Activated naive CD8-positive, alpha-beta T cell (primary cell): ENCODE data around the gene PSIP1.
"Not testable (repeated sequence)": the region's sequence is repeated elsewhere in the genome, so short reads cannot be mapped to it uniquely, and the experiment has no call there.

Source experiments
- H3K27ac Mint-ChIP-seq: one replicate; pipeline ENCODE4 v1.8.0; 2021; ENCODE audit warnings: mixed read lengths
- H3K27me3 Mint-ChIP-seq: one replicate; pipeline ENCODE4 v1.8.0; 2021; ENCODE audit warnings: mixed read lengths
- H3K36me3 Mint-ChIP-seq: one replicate; pipeline ENCODE4 v1.8.0; 2021; ENCODE audit warnings: mixed read lengths
- H3K4me1 Mint-ChIP-seq: one replicate; pipeline ENCODE4 v1.8.0; 2021; ENCODE audit warnings: low read depth, mixed read lengths
- H3K4me3 Mint-ChIP-seq: one replicate; pipeline ENCODE4 v1.8.0; 2021; ENCODE audit warnings: mild to moderate bottlenecking, mixed read lengths
- H3K9me3 Mint-ChIP-seq: one replicate; pipeline ENCODE4 v1.8.0; 2021; ENCODE audit warnings: low read depth, mixed read lengths

PSIP1 gene

DNA sequence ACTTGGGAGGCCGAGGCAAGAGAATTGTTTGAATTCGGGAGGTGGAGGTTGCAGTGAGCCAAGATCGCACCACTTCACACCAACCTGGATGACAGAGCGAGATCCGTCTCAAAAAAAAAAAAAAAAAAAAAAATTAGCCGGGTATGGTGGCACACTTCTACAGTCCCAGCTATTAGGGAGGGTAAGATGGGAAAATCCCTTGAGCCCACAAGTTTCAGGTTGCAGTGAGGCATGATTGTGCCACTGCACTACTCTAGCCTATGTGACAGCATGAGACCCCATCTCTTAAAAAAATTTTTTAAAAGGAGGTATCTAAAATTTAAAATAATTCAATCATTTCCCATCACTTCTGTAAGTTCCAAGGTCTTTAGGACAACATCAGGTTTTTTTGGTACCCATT lies 26.0 kb downstream of the PSIP1 start:
- Mint-ChIP-seq H3K4me1 (peaks cover 42% of the 10 kb centered on the region), H3K36me3 (peaks cover 11% of the 10 kb centered on the region), H3K27me3 (no peaks in the 10 kb centered on the region), H3K4me3 (no peak overlapping the region), H3K27ac (no peak overlapping the region), H3K9me3 (no peaks in the 10 kb centered on the region)

DNA sequence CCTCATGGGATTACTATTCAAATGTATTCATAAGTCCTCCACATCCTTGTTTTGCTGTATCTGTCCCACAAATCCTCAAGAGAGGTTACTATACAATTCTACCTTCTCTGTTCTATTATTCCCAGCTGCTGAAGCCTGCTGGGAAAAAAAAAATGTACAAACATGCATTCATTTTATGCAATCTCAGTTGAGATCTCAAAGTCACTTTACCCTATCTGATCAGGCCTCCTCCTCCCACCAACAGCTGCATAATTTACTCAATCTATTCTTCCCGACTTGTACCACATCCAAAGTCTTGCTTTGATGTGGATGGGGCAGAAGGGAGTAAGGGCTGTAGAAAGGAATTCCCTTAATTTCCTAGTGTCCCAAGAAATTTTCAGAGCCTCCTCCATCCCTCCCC lies 28.6 kb downstream of the PSIP1 start:
- no peaks in the 10 kb centered on the region for H3K9me3 Mint-ChIP-seq
- H3K4me1 Mint-ChIP-seq = peaks cover 42% of the 10 kb centered on the region
- peaks cover 11% of the 10 kb centered on the region for H3K36me3 Mint-ChIP-seq
- H3K27me3 Mint-ChIP-seq = no peaks in the 10 kb centered on the region
- H3K27ac Mint-ChIP-seq = peak overlapping the region; percentile 37
- H3K4me3 Mint-ChIP-seq = no peak overlapping the region

DNA sequence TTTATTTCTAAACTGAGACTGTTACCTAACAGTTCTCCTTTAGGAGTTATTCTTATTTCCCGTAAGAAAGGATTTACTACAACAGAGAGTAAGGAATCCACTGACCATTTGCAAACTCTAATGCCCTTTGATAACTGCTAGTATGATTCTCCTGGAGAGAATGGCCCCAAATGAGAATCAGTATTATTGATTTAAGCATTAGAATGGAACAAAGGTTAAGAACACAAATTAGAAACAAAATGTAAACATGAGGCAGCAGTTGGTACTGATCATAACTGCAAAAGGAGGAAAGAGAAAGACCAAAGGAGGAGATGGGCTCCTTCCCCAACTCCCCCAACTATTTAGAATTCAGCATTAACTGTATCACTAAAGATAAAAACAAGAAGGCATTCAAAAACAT lies 30.7 kb downstream of the PSIP1 start:
- Mint-ChIP-seq H3K27me3 (no peaks in the 10 kb centered on the region), H3K36me3 (peaks cover 5% of the 10 kb centered on the region), H3K27ac (no peak overlapping the region), H3K9me3 (no peaks in the 10 kb centered on the region), H3K4me1 (peaks cover 32% of the 10 kb centered on the region), H3K4me3 (no peak overlapping the region)

DNA sequence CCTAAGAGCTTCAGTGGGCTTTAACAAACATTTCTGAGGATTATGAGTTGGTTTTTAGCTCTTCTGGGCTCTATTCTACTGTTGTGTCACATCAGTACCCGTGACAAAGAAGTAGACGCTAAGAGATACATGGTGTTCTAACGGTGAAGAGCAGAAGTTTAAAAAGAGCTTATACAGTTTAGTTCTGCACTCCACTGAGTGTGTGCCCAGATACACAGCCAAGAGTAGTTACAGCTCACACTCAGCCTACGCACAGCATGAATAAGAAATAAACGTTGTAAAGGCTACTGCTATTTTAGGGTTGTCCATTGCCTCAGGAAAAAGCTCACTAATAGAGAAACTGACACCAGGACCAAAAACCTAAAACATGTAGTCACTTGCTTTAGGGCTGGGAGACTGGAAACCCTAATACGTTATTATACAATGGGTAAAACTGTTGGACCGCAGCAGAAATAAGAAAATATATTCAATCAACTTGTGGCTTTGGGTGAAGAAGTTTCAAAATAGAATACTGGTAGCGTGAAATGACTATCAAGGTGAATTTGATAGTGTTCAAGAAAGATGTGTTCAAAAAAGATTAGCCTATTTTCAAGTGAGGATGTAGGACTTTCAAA lies 34.7 kb downstream of the PSIP1 start:
- Mint-ChIP-seq H3K27me3 (no peaks in the 10 kb centered on the region), H3K36me3 (peaks cover 2% of the 10 kb centered on the region), H3K4me3 (no peak overlapping the region), H3K27ac (no peak overlapping the region), H3K9me3 (no peaks in the 10 kb centered on the region), H3K4me1 (peaks cover 18% of the 10 kb centered on the region)

DNA sequence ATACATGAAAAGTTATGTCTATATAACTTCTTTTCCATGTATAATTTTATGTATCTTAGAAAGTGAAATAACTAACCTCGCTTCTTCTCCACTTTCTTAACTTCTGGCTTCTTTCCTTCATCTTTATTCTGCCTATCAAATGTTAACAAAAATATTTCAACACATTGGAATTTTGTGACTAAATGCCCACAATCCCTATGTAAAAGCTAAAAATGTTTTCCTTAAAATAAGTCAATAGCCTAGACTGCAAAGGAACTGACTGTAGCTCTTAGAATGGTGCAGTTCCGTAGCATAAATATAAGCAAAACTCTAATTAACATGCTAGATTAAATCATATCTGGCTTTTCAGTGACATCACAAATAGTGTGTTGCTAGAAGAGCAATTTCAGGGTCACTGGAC lies 40.9 kb downstream of the PSIP1 start:
- Mint-ChIP-seq H3K4me1 (peaks cover 6% of the 10 kb centered on the region), H3K27me3 (no peaks in the 10 kb centered on the region), H3K4me3 (no peak overlapping the region), H3K9me3 (no peaks in the 10 kb centered on the region), H3K36me3 (peaks cover 4% of the 10 kb centered on the region), H3K27ac (peak overlapping the region; percentile 75)

DNA sequence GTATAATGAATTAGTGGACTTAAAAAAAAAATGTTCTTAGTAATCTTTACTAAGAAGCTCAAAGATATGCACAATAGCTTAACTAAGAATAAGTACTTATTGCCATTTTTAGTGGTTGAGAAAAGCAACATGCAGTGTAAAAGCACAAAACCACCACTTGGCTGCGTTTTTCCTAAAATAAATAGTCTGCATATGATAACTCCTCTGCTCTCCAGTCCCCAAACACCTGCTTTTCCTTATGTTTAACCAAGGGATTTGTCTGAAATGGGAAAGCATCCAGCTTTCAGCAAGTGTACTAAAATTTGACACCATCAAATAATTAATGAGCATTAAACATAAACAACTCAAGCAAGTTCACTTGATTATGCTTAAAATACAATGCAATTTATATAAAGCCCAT lies 41.4 kb downstream of the PSIP1 start:
- no peaks in the 10 kb centered on the region for H3K27me3 Mint-ChIP-seq
- H3K27ac Mint-ChIP-seq = peak overlapping the region; percentile 64
- H3K4me1 Mint-ChIP-seq = peaks cover 6% of the 10 kb centered on the region
- H3K9me3 Mint-ChIP-seq = no peaks in the 10 kb centered on the region
- peaks cover 4% of the 10 kb centered on the region for H3K36me3 Mint-ChIP-seq
- H3K4me3 Mint-ChIP-seq = no peak overlapping the region

DNA sequence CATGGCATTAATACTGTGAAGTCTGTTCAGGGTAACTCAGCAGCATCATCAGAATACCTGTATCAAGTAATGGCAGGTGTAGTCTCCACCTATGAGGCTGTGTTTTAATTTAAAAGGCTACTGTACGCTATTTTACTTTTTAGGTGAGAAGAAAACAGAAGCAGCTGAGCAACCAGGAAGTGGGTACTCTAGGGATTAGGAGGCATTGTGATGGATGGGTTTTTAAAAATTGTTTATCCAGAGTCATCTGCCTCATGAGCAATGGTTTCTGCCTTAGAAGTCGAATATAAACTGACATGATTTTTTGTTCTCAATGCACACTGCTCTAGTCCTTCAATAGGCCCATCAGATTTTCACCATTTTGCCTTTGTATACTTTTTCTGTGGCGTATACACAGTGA lies 42.6 kb downstream of the PSIP1 start:
- Mint-ChIP-seq H3K27me3 (no peaks in the 10 kb centered on the region), H3K4me3 (no peak overlapping the region), H3K36me3 (peaks cover 4% of the 10 kb centered on the region), H3K27ac (peak overlapping the region; percentile 64), H3K9me3 (no peaks in the 10 kb centered on the region), H3K4me1 (peaks cover 3% of the 10 kb centered on the region)

DNA sequence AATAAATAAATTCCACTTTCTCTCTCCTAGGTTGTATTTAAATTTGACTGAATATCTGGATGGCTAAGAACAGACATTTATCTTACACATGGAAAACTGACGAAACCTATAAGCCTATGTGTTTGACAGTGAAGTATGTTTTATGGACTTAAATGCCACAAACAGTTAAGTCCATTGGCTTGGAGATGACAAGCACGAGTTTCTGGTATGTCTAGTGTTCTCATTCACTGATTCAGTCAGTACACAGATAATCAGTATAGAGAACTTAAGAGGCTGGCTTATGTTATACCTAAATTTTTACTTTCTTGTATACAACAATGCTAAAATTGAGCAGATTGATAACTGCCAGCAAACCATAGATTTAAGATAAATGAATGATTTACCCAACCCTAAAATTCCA lies 49.2 kb downstream of the PSIP1 start:
- peaks cover under 1% of the 10 kb centered on the region for H3K36me3 Mint-ChIP-seq
- H3K27ac Mint-ChIP-seq = no peak overlapping the region
- no peaks in the 10 kb centered on the region for H3K9me3 Mint-ChIP-seq
- H3K4me3 Mint-ChIP-seq = no peak overlapping the region
- no peaks in the 10 kb centered on the region for H3K27me3 Mint-ChIP-seq
- no peaks in the 10 kb centered on the region for H3K4me1 Mint-ChIP-seq

DNA sequence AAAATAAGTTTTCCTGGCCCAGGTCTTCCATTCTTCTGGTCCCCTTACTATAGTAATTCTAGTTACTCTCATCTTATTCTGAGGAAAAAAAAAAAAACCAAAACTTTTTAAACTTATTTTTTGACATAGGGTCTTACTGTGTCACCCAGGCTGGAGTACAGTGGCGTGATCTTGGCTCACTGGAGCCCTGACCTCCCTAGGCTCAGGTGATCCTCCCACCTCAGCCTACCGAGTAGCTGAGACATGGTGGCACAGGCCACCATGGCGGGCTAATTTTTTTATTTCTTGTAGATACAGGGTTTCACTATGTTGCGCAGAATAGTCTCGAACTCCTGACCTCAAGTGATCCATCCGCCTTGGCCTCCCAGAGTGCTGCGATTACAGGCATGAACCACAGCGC lies 49.7 kb downstream of the PSIP1 start:
- no peaks in the 10 kb centered on the region for H3K9me3 Mint-ChIP-seq
- H3K36me3 Mint-ChIP-seq = no peaks in the 10 kb centered on the region
- H3K27ac Mint-ChIP-seq = no peak overlapping the region
- no peak overlapping the region for H3K4me3 Mint-ChIP-seq
- no peaks in the 10 kb centered on the region for H3K27me3 Mint-ChIP-seq
- no peaks in the 10 kb centered on the region for H3K4me1 Mint-ChIP-seq

DNA sequence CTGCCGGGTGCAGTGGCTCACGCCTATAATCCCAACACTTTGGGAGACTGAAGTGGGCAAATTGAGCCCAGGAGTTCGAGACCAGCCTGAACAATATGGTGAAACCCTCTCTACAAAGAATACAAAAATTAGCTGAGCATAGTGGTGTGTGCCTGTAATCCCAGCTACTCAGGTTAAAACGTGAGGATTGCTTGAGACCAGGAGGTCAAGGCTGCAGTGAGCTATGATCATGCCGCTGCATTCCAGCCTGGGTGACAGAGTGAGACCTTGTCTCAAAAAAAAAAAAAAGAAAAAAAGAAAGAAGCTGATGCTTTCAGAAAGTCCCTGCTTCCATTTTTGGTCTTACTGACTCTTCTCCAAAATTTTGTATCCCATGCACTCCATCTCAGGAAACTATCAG lies 56.8 kb downstream of the PSIP1 start:
- Mint-ChIP-seq H3K36me3 (no peaks in the 10 kb centered on the region), H3K27ac (peak overlapping the region; percentile 24), H3K27me3 (no peaks in the 10 kb centered on the region), H3K4me1 (no peaks in the 10 kb centered on the region), H3K9me3 (no peaks in the 10 kb centered on the region), H3K4me3 (no peak overlapping the region)

DNA sequence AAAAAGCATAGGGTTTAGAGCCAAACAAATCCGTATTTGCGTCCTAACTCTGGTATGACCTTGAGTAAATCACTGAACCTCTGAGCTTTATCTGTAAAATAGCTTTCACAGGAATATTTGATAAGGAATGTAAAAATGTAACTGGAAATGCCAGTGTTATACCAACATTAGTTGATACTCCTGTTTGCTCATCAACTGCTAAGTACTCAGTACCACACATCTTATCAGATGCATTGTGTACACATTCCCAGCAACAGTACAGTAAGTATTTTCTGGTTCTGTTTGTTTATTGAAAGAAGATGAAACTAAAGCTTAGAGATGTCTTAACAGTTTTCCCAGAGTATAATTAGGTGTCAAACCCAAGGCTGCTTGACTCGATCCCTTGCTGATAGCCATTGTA lies 66.6 kb downstream of the PSIP1 start:
- H3K27ac Mint-ChIP-seq = no peak overlapping the region
- H3K4me3 Mint-ChIP-seq = no peak overlapping the region
- peaks cover 11% of the 10 kb centered on the region for H3K36me3 Mint-ChIP-seq
- no peaks in the 10 kb centered on the region for H3K9me3 Mint-ChIP-seq
- peaks cover 1% of the 10 kb centered on the region for H3K4me1 Mint-ChIP-seq
- no peaks in the 10 kb centered on the region for H3K27me3 Mint-ChIP-seq

DNA sequence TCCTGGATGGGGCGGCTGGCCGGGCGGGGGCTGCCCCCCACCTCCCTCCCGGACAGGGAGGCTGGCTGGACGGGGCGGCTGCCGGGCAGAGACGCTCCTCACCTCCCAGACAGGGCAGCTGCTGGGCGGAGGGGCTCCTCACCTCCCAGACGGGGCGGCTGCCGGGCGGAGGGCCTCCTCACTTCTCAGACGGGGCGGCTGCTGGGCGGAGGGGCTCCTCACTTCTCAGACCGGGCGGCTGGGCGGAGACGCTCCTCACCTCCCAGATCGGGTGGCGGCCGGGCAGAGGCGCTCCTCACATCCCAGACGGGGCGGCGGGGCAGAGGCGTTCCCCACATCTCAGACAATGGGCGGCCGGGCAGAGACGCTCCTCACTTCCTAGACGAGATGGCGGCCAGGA lies 68.5 kb downstream of the PSIP1 start:
- H3K27me3 Mint-ChIP-seq, H3K4me3 Mint-ChIP-seq, H3K27ac Mint-ChIP-seq, H3K36me3 Mint-ChIP-seq, H3K9me3 Mint-ChIP-seq: not testable (repeated sequence)
- peaks cover 17% of the 10 kb centered on the region for H3K4me1 Mint-ChIP-seq

DNA sequence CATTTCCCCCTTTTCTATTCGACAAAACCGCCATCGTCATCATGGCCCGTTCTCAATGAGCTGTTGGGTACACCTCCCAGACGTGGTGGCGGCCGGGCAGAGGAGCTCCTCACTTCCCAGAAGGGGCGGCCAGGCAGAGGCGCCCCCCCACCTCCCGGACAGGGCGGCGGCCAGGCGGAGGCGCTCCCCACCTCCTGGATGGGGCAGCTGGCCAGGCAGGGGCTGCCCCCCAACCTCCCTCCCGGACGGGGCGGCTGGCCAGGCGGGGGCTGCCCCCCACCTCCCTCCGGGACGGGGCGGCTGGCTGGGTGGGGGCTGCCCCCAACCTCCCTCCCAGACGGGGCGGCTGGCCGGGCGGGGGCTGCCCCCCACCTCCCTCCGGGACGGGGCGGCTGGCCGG lies 68.9 kb downstream of the PSIP1 start:
- H3K36me3 Mint-ChIP-seq, H3K27ac Mint-ChIP-seq, H3K4me3 Mint-ChIP-seq, H3K27me3 Mint-ChIP-seq, H3K9me3 Mint-ChIP-seq: not testable (repeated sequence)
- H3K4me1 Mint-ChIP-seq = peaks cover 17% of the 10 kb centered on the region

DNA sequence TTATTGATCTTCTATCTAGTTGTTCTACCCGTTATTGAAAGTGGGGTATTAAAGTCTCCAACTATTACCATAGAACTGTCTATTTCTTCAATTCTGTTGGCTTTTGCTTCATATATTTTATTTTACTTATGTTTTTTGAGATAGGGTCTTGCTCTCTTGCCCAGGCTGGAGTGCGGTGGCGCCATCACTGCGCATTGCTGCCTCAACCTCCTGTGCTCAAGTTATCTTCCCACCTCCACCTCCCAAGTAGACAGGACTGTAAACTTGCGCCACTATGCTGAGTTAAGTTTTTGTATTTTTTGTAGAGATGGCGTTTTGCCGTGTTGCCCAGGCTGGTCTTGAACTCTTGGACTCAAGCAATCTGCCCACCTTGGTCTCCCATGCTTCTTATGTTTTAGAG lies 71.9 kb downstream of the PSIP1 start:
- Mint-ChIP-seq H3K4me3 (no peak overlapping the region), H3K27ac (no peak overlapping the region)

DNA sequence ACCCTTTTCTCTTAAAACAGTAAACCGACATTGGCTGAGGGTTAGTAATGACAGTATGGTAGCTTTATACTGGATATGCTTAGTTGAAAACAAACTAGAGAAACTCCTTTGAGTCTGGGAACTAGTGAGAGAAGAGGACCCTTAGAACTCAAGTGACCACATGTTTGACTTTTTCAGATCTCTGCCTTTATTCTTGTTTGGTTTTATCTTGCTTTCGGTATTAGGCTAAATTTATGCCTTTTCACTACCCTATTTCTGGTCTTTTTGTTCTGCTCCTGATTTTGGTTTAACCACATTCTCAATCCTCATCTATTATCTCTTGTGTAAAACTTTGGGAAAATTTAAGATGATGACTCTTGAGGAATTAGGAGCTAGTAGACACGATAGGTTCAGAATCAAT lies 77.1 kb downstream of the PSIP1 start:
- Mint-ChIP-seq H3K27ac (peak overlapping the region; percentile 2), H3K36me3 (peaks cover 21% of the 10 kb centered on the region), H3K9me3 (no peaks in the 10 kb centered on the region), H3K27me3 (no peaks in the 10 kb centered on the region), H3K4me3 (no peak overlapping the region), H3K4me1 (peaks cover 49% of the 10 kb centered on the region)

More for the DNA sequence above, 71.9 kb downstream of the PSIP1 start:
- H3K4me1 Mint-ChIP-seq = peaks cover 24% of the 10 kb centered on the region
- peaks cover 16% of the 10 kb centered on the region for H3K36me3 Mint-ChIP-seq
- H3K27me3 Mint-ChIP-seq = no peaks in the 10 kb centered on the region
- no peaks in the 10 kb centered on the region for H3K9me3 Mint-ChIP-seq

DNA sequence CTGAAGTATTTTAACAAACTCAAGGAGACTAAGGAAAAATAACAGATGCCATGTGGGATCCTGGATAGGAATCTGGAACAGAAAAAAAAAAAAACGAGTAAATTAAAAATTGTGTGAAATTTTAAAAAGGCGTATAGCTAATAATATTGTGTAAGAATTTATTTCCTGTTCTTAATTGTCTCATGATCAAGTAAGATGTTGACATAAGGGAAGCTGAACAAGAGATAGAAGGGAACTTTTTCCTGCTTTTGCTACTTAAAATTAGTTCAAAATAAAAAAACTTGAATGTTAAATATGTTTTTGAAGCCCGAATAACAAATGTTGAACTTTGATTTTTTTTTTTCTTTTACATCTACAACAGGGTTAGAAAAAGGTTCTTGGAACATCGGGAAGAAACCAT lies 77.6 kb downstream of the PSIP1 start:
- Mint-ChIP-seq H3K4me1 (peaks cover 48% of the 10 kb centered on the region), H3K4me3 (no peak overlapping the region), H3K9me3 (no peaks in the 10 kb centered on the region), H3K27me3 (no peaks in the 10 kb centered on the region), H3K36me3 (peaks cover 21% of the 10 kb centered on the region), H3K27ac (peak overlapping the region; percentile 13)
